Pericardium fibroblast (primary cell): ENCODE measurements around the gene CLN6. TPM values are rescaled to one million over a fixed set of nuclear protein-coding genes. Genes with fewer than 3 reads are reported as not detected.

Experiments used
- total RNA-seq: library from RNA; depleted of rRNA; stranded (reverse); fragments of >200 nt; gene quantifications from 2 replicates; pipeline ENCODE4 v1.2.3, GENCODE V29; 2015

CLN6 gene
- 22.6 and 25.4 TPM in 2 replicates for total RNA-seq

GRCh38 chr15:68229386-68230156, at the start of gene CLN6:
TSS of gene CLN6 (minus strand) at chr15:68229728. CDS start at chr15:68229584, 144 bp downstream.

GRCh38 chr15:68277603-68278344, 48.2 kb upstream of the CLN6 start, which contains the start of gene FEM1B:
TSS of gene FEM1B (plus strand) at chr15:68277745. CDS start at chr15:68278418, 673 bp downstream.

GRCh38 chr15:68204776-68205557, 24.6 kb downstream of the CLN6 start, which contains the start of gene CALML4:
TSS of gene CALML4 (minus strand) at chr15:68205332. CDS start at chr15:68205247, 85 bp downstream.

Other genes starting within 250 kb of the CLN6 start
- gene PIAS1, start 175.4 kb downstream of the CLN6 start, total RNA-seq, result 23.5 and 25.4 TPM in 2 replicates
- gene CALML4, start 24.4 kb downstream of the CLN6 start, total RNA-seq, result 0.77 and 3.6 TPM in 2 replicates
- gene FEM1B, start 48.0 kb upstream of the CLN6 start, total RNA-seq, result 27.3 and 28.7 TPM in 2 replicates
- 15.3 and 16.8 TPM in 2 replicates for gene ITGA11, start 202.4 kb upstream of the CLN6 start, total RNA-seq